H9 (cell line): Measurements from ENCODE around the gene ASIC4. TPM values are rescaled to one million over a fixed set of nuclear protein-coding genes. Genes with fewer than 3 reads are reported as not detected.

Experiments used
- DNase-seq: peaks from one replicate; pipeline ENCODE4 v3.0.0-alpha.2; 2017
- H2AFZ ChIP-seq: one replicate; pipeline ENCODE4 v1.6.1; 2013; ENCODE audit warnings: mild to moderate bottlenecking, low read length, control low read depth, moderate library complexity
- H2AK5ac ChIP-seq: 2 replicates; pipeline ENCODE4 v1.6.1; 2013; ENCODE audit warnings: low read length, control low read depth, mixed read lengths; ENCODE audit not compliant: insufficient read length
- H2BK120ac ChIP-seq: one replicate; pipeline ENCODE4 v1.6.1; 2013; ENCODE audit warnings: low read depth, mild to moderate bottlenecking, low read length, control low read depth, inconsistent platforms; ENCODE audit not compliant: poor library complexity, severe bottlenecking
- H2BK12ac ChIP-seq: 2 replicates; pipeline ENCODE4 v1.6.1; 2013; ENCODE audit warnings: low read length, control low read depth, mixed read lengths, low read depth; ENCODE audit not compliant: insufficient read length
- H2BK15ac ChIP-seq: 2 replicates; pipeline ENCODE4 v1.6.1; 2013; ENCODE audit warnings: low read depth, low read length, control low read depth
- H2BK20ac ChIP-seq: one replicate; pipeline ENCODE4 v1.6.1; 2013; ENCODE audit warnings: low read depth, mild to moderate bottlenecking, low read length, control low read depth, inconsistent platforms; ENCODE audit not compliant: poor library complexity, severe bottlenecking
- H2BK5ac ChIP-seq: 2 replicates; pipeline ENCODE4 v1.6.1; 2013; ENCODE audit warnings: low read length, control low read depth, mixed read lengths; ENCODE audit not compliant: insufficient read length
- H3K14ac ChIP-seq: 2 replicates; pipeline ENCODE4 v1.6.1; 2013; ENCODE audit warnings: low read length, control low read depth; ENCODE audit not compliant: insufficient read depth
- H3K18ac ChIP-seq: 2 replicates; pipeline ENCODE4 v1.6.1; 2013; ENCODE audit warnings: low read depth, mild to moderate bottlenecking, mixed read lengths, low read length, control low read depth; ENCODE audit not compliant: insufficient read length
- H3K23ac ChIP-seq: 2 replicates; pipeline ENCODE4 v1.6.1; 2013; ENCODE audit warnings: low read length, control low read depth, mixed read lengths, low read depth; ENCODE audit not compliant: insufficient read length
- H3K23me2 ChIP-seq: 2 replicates; pipeline ENCODE4 v1.6.1; 2013; ENCODE audit warnings: low read depth, mild to moderate bottlenecking, mixed read lengths, low read length, control low read depth; ENCODE audit not compliant: insufficient read length, poor library complexity, severe bottlenecking
- H3K27ac ChIP-seq: 2 replicates; pipeline ENCODE4 v1.5.1; 2013; ENCODE audit warnings: low read length, control low read depth, mixed read lengths, low read depth; ENCODE audit not compliant: insufficient read length
- H3K27me3 ChIP-seq: 2 replicates; pipeline ENCODE4 v1.6.1; 2013; ENCODE audit warnings: low read length, control low read depth, inconsistent platforms; ENCODE audit not compliant: insufficient read depth
- H3K4ac ChIP-seq: 2 replicates; pipeline ENCODE4 v1.6.1; 2013; ENCODE audit warnings: low read depth, mild to moderate bottlenecking, control low read depth, inconsistent platforms, low read length, moderate library complexity
- H3K4me1 ChIP-seq: 2 replicates; pipeline ENCODE4 v1.6.1; 2013; ENCODE audit warnings: low read length, control low read depth, inconsistent platforms; ENCODE audit not compliant: insufficient read depth
- H3K4me2 ChIP-seq: 2 replicates; pipeline ENCODE4 v1.6.1; 2013; ENCODE audit warnings: low read length, control low read depth, mixed read lengths; ENCODE audit not compliant: insufficient read length, insufficient read depth
- H3K56ac ChIP-seq: 2 replicates; pipeline ENCODE4 v1.6.1; 2013; ENCODE audit warnings: low read depth, mild to moderate bottlenecking, mixed read lengths, low read length, control low read depth; ENCODE audit not compliant: insufficient read length
- H3K79me1 ChIP-seq: 2 replicates; pipeline ENCODE4 v1.6.1; 2013; ENCODE audit warnings: low read depth, mild to moderate bottlenecking, moderate library complexity, low read length, control low read depth, inconsistent platforms; ENCODE audit not compliant: insufficient read depth, poor library complexity, severe bottlenecking
- H3K79me2 ChIP-seq: 2 replicates; pipeline ENCODE4 v1.6.1; 2013; ENCODE audit warnings: low read length, control low read depth, inconsistent platforms; ENCODE audit not compliant: insufficient read depth
- H3K9ac ChIP-seq: 2 replicates; pipeline ENCODE4 v1.6.1; 2013; ENCODE audit warnings: low read length, control low read depth, mixed read lengths; ENCODE audit not compliant: insufficient read length; ENCODE audit errors: extremely low read depth
- H3K9me3 ChIP-seq: one replicate; pipeline ENCODE4 v1.6.1; 2013; ENCODE audit warnings: low read depth, low read length, inconsistent platforms; ENCODE audit not compliant: control insufficient read depth
- H3T11ph ChIP-seq: one replicate; pipeline ENCODE4 v1.6.1; 2013; ENCODE audit warnings: mild to moderate bottlenecking, low read length, control low read depth, inconsistent platforms
- H4K20me1 ChIP-seq: one replicate; pipeline ENCODE4 v1.6.1; 2013; ENCODE audit not compliant: control insufficient read depth, insufficient read length, insufficient read depth
- H4K5ac ChIP-seq: 2 replicates; pipeline ENCODE4 v1.6.1; 2013; ENCODE audit warnings: low read depth, mild to moderate bottlenecking, mixed read lengths, low read length, control low read depth; ENCODE audit not compliant: insufficient read length
- H4K8ac ChIP-seq: replicated peaks from 2 replicates; pipeline ENCODE4 v1.6.1; 2013; ENCODE audit warnings: low read length, control low read depth, mixed read lengths, low read depth; ENCODE audit not compliant: insufficient read length
- H4K91ac ChIP-seq: 2 replicates; pipeline ENCODE4 v1.6.1; 2013; ENCODE audit warnings: low read depth, mild to moderate bottlenecking, moderate library complexity, mixed read lengths, low read length, control low read depth; ENCODE audit not compliant: insufficient read length
- H3K27ac Mint-ChIP-seq, 3 experiments: 2 replicates in 2 of 3; 3 replicates in 1 of 3; pipeline ENCODE4 v1.8.0; 2020 to 2021; ENCODE audit warnings: mixed read lengths in 3 of 3, mild to moderate bottlenecking in 1 of 3, moderate library complexity in 1 of 3
- H3K27me3 Mint-ChIP-seq: 2 replicates; pipeline ENCODE4 v1.8.0; 2021; ENCODE audit warnings: low read depth, mild to moderate bottlenecking, moderate library complexity, mixed read lengths
- H3K36me3 Mint-ChIP-seq, 3 experiments: 2 replicates in 2 of 3; 3 replicates in 1 of 3; pipeline ENCODE4 v1.8.0; 2020 to 2021; ENCODE audit warnings: low read depth in 3 of 3, mixed read lengths in 3 of 3; ENCODE audit not compliant: insufficient read depth in 1 of 3
- H3K4me1 Mint-ChIP-seq, 2 experiments: 2 replicates each; pipeline ENCODE4 v1.8.0; 2020; ENCODE audit warnings: mixed read lengths in 2 of 2
- H3K4me3 Mint-ChIP-seq, 2 experiments: 2 replicates in 1 of 2; 3 replicates in 1 of 2; pipeline ENCODE4 v1.8.0; 2020 to 2021; ENCODE audit warnings: mild to moderate bottlenecking in 2 of 2, mixed read lengths in 2 of 2, moderate library complexity in 1 of 2
- H3K9me3 Mint-ChIP-seq, 2 experiments: 2 replicates in 1 of 2; 3 replicates in 1 of 2; pipeline ENCODE4 v1.8.0; 2020; ENCODE audit warnings: mild to moderate bottlenecking in 2 of 2, mixed read lengths in 2 of 2, moderate library complexity in 1 of 2
- WGBS: extraction: QIAGEN DNeasy Blood & Tissue Kit; methylation state at CpG from one replicate; pipeline ENCODE4 v1.1.7; 2013; ENCODE audit warnings: missing lambda C conversion rate, low lambda C conversion rate, mixed read lengths; ENCODE audit not compliant: insufficient read length; ENCODE audit errors: extremely low coverage; 5-methylcytosine and 5-hydroxymethylcytosine counted together
- total RNA-seq: library from RNA; stranded (reverse); gene quantifications from 2 replicates; pipeline ENCODE4 v1.2.1, GENCODE V29; 2021
- TF ChIP-seq, protein P1 (sequence below): fragments of 200-600 bp; sonication (generic); conservative IDR thresholded peaks from 3 replicates; pipeline ENCODE4 v1.8.0; 2021; ENCODE audit warnings: antibody characterized with exemption, mild to moderate bottlenecking

ASIC4 gene
- total RNA-seq, 1 experiment from 2014 or later, result 0.37 TPM

DNA sequence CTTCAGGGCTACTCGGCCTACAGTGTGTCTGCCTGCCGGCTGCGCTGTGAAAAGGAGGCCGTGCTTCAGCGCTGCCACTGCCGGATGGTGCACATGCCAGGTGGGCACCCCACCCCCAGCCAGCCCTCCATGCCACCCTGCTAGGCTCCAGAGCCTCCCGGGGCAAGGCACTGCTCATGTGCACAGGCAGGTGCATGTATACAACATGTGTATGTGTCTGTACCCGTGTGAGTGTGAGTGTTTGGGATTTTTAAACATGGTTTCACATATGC lies 18.0 kb downstream of the ASIC4 start:
- H2BK20ac ChIP-seq, result no peak overlapping the region
- H2AFZ ChIP-seq, result no peak overlapping the region
- H4K20me1 ChIP-seq, result no peaks in the 10 kb centered on the region
- H3K23ac ChIP-seq, result no peak overlapping the region
- no peak overlapping the region for H2BK12ac ChIP-seq
- no peak overlapping the region for H4K8ac ChIP-seq
- H3K27me3 ChIP-seq, result no peaks in the 10 kb centered on the region; the same call in 1 of the 2 replicates
- H3K27me3 Mint-ChIP-seq, result peaks cover 53% of the 10 kb centered on the region
- no peak overlapping the region for H3K4me2 ChIP-seq
- H4K5ac ChIP-seq, result no peak overlapping the region
- no peak for DNase-seq
- H3K4me3 Mint-ChIP-seq, result no peak overlapping the region
- no peaks in the 10 kb centered on the region for H3K79me2 ChIP-seq
- no peaks in the 10 kb centered on the region for H3K79me1 ChIP-seq
- no peaks in the 10 kb centered on the region for H3K36me3 Mint-ChIP-seq
- H3K4me1 Mint-ChIP-seq, result peaks cover 24 to 30% of the 10 kb centered on the region in 2 experiments
- H3K4me1 ChIP-seq, result no peaks in the 10 kb centered on the region
- no peak overlapping the region for H3K56ac ChIP-seq
- no peak overlapping the region for H2BK5ac ChIP-seq
- H3K27ac ChIP-seq, result no peak overlapping the region
- no peak overlapping the region for H3K9ac ChIP-seq
- TF ChIP-seq, protein P1, sequence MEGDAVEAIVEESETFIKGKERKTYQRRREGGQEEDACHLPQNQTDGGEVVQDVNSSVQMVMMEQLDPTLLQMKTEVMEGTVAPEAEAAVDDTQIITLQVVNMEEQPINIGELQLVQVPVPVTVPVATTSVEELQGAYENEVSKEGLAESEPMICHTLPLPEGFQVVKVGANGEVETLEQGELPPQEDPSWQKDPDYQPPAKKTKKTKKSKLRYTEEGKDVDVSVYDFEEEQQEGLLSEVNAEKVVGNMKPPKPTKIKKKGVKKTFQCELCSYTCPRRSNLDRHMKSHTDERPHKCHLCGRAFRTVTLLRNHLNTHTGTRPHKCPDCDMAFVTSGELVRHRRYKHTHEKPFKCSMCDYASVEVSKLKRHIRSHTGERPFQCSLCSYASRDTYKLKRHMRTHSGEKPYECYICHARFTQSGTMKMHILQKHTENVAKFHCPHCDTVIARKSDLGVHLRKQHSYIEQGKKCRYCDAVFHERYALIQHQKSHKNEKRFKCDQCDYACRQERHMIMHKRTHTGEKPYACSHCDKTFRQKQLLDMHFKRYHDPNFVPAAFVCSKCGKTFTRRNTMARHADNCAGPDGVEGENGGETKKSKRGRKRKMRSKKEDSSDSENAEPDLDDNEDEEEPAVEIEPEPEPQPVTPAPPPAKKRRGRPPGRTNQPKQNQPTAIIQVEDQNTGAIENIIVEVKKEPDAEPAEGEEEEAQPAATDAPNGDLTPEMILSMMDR, result no peak
- no peak overlapping the region for H4K91ac ChIP-seq
- H3K9me3 Mint-ChIP-seq, result no peaks in the 10 kb centered on the region; a peak in 2 of 5 replicates
- H3K27ac Mint-ChIP-seq, result no peak overlapping the region
- H2BK120ac ChIP-seq, result no peak overlapping the region
- no peaks in the 10 kb centered on the region for H3K9me3 ChIP-seq
- H2BK15ac ChIP-seq, result no peak overlapping the region
- H3K23me2 ChIP-seq, result peaks cover 3% of the 10 kb centered on the region
- H3K18ac ChIP-seq, result no peak overlapping the region
- H3K14ac ChIP-seq, result no peak overlapping the region
- H3K4ac ChIP-seq, result no peak overlapping the region
- no CpG with 5 or more reads among the region's 8 CpGs for WGBS
- H3T11ph ChIP-seq, result no peak overlapping the region
- H2AK5ac ChIP-seq, result no peak overlapping the region
